ENCODE data around the gene USP37.

GRCh38 chr2:218431878-218432277, 136.3 kb downstream of the USP37 start:
- TF ChIP-seq, protein P1, sequence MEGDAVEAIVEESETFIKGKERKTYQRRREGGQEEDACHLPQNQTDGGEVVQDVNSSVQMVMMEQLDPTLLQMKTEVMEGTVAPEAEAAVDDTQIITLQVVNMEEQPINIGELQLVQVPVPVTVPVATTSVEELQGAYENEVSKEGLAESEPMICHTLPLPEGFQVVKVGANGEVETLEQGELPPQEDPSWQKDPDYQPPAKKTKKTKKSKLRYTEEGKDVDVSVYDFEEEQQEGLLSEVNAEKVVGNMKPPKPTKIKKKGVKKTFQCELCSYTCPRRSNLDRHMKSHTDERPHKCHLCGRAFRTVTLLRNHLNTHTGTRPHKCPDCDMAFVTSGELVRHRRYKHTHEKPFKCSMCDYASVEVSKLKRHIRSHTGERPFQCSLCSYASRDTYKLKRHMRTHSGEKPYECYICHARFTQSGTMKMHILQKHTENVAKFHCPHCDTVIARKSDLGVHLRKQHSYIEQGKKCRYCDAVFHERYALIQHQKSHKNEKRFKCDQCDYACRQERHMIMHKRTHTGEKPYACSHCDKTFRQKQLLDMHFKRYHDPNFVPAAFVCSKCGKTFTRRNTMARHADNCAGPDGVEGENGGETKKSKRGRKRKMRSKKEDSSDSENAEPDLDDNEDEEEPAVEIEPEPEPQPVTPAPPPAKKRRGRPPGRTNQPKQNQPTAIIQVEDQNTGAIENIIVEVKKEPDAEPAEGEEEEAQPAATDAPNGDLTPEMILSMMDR (IDR thresholded peaks at IDR 0.05; ENCODE audit: insufficient read depth, low read length), result no peak
- no peak for TF ChIP-seq REST (IDR thresholded peaks at IDR 0.05; ENCODE audit: insufficient replicate concordance, low read depth)

Data from HL-60 (cell line).